ENCODE results near the gene TPO.
"Not testable (repeated sequence)": the region's sequence is repeated elsewhere in the genome, so short reads cannot be mapped to it uniquely, and the experiment has no call there.

Gene TPO

DNA sequence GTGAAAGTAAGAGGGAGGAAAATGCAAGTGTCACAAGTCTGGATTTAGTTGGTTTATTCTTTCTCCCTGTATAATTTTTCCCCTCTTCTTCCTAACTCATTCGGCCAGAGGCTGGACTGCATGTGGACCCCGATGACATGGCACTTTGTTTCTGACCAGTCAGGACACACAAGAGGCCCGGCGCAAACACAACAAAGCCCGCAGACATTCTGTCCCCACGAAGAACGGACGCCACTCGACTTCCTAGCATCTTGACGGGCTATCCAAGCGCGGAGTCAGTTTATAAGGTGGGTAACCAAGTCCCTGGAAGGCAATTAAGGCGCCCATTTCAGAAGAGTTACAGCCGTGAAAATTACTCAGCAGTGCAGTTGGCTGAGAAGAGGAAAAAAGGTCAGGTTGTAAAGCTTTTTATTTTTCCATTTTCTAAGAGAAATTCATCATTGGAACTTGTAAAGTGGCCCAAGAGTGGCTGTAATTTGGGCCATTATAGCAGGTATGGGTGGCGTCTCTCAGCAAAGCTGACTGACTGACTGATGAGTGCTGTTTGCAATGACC, at the start of gene TPO:
TSS of gene TPO (plus strand) at position 308 of the 555 bp plus-strand sequence. CDS start 946 bp downstream, outside the sequence.
- no peaks in the 10 kb centered on the region for H3K27me3 Mint-ChIP-seq
- no peak for ATAC-seq

DNA sequence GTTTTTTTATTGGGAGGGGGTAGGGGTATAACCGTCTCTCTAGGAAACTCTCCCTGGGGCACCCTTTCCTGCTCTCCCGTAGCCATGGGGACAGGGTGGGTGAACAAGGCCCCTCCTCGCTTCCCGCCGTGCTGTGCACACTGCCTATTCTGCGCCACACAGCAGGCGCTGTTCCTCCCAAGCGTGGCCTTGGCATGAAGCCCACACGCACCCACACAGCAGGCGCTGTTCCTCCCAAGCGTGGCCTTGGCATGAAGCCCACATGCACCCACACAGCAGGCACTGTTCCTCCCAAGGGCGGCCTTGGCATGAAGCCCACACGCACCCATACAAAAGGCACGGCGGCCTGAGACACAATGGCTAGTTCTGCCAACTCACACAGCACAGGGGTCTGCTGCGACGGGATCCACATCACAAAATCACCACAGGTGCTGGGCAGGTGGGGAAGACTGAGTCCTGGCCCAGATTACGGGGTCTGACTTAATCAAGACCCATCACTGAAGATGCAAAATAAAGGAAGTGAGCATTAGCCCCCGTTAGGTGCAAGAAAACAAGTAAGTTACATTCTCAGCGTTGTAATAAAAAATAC, 46.6 kb upstream of the TPO start:
- H3K27me3 Mint-ChIP-seq, result peaks cover 15% of the 10 kb centered on the region
- no peaks in the 10 kb centered on the region for H3K9me3 Mint-ChIP-seq
- no peaks in the 10 kb centered on the region for H3K4me1 Mint-ChIP-seq
- ATAC-seq, result peak; percentile 43
- no peak overlapping the region for H3K4me3 Mint-ChIP-seq
- no peaks in the 10 kb centered on the region for H3K36me3 Mint-ChIP-seq
- no peak overlapping the region for H3K27ac Mint-ChIP-seq

More for the DNA sequence above, at the start of gene TPO:
- H3K4me3 Mint-ChIP-seq, result no peak within 1 kb of the TSS
- H3K4me1 Mint-ChIP-seq, result no peaks in the 10 kb centered on the region
- no peaks in the 10 kb centered on the region for H3K36me3 Mint-ChIP-seq
- no peaks in the 10 kb centered on the region for H3K9me3 Mint-ChIP-seq
- no peak within 1 kb of the TSS for H3K27ac Mint-ChIP-seq

DNA sequence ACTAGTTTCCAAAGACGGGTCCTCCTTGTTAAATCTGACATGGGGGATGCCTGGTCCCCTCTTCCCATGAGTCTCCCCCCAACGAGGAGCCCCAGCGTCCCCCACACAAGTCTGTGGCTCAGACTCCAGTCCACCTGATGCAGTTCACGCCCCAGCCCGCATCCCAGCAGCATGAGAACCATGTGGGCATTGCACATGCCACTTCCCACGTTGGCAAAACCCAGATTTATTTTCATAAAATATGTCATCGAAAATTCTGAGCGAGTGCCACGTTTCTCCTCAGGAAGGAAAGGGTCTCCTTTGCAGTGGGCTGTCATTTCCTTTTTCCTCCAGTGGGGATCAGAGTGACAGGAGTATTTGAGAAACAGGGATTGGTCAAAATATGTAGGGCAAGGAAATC, 45.7 kb upstream of the TPO start:
- no peaks in the 10 kb centered on the region for H3K9me3 Mint-ChIP-seq
- no peak overlapping the region for H3K27ac Mint-ChIP-seq
- no peak for ATAC-seq
- H3K27me3 Mint-ChIP-seq, result peaks cover 15% of the 10 kb centered on the region
- no peak overlapping the region for H3K4me3 Mint-ChIP-seq
- no peaks in the 10 kb centered on the region for H3K36me3 Mint-ChIP-seq
- no peaks in the 10 kb centered on the region for H3K4me1 Mint-ChIP-seq

DNA sequence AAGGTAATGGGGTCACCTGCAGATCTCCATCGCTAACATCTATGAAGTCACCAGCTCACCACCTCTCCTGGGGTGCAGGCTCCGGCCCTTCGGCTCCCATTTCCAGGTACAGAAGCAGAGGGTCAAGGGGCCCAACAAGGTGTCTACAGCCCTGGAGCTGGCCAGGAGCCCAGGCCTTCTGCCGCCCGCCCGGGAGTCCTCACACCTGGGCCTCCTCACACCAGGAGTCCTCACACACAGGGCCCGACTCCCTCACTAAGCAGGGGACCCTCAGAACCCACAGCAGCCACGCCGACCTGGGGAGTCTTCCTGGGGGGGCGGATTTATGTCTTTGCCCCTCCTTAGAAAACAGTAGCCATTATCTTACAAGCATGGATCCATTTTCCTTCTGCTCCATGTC, 43.4 kb upstream of the TPO start:
- peaks cover 15% of the 10 kb centered on the region for H3K27me3 Mint-ChIP-seq
- ATAC-seq, result no peak
- no peak overlapping the region for H3K27ac Mint-ChIP-seq
- H3K36me3 Mint-ChIP-seq, result no peaks in the 10 kb centered on the region
- H3K4me1 Mint-ChIP-seq, result no peaks in the 10 kb centered on the region
- no peak overlapping the region for H3K4me3 Mint-ChIP-seq
- no peaks in the 10 kb centered on the region for H3K9me3 Mint-ChIP-seq

DNA sequence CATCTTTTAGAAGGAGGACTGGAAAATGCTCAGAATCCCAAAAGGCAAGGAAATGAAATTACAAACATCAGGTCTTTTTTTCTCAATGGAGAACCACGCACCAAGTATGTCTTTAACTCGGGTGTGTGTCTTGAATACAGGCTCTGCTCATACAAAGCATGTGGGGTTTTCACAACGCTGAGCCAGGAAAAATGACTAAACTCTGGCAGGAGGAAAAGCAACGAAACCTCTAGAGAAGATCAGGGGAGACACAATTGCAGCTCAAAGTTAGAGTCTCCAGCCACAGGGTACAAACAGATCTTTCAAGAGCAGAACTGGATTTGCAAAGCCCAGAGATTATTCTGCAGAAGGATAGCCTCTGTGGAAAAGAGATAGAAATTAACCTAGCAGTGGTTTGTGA, 42.8 kb upstream of the TPO start:
- H3K27ac Mint-ChIP-seq, result no peak overlapping the region
- H3K36me3 Mint-ChIP-seq, result no peaks in the 10 kb centered on the region
- H3K4me3 Mint-ChIP-seq, result no peak overlapping the region
- H3K27me3 Mint-ChIP-seq, result peaks cover 12% of the 10 kb centered on the region
- H3K9me3 Mint-ChIP-seq, result no peaks in the 10 kb centered on the region
- no peak for ATAC-seq
- no peaks in the 10 kb centered on the region for H3K4me1 Mint-ChIP-seq

DNA sequence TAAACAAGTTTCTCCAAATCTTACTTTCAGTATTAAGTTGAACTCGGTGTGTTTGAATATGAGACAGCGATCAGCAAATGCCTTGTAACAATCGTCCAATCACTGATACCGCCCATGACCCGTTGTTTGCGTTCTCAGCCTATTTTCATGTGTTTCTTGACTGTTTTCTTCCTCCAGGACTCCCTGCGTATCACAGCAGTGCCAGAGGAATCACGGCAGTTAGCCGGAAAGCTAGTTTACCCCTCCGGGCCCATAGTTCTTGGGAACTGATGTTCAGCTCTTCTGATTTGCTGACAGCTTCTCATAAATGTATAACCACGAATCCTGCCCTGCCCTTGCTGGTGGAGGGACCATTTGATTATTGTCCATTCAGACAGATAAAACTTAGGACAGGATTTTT, 42.2 kb upstream of the TPO start:
- Mint-ChIP-seq H3K9me3 (no peaks in the 10 kb centered on the region), H3K4me3 (no peak overlapping the region), H3K36me3 (no peaks in the 10 kb centered on the region), H3K27ac (no peak overlapping the region), H3K27me3 (peaks cover 7% of the 10 kb centered on the region), H3K4me1 (no peaks in the 10 kb centered on the region)
- ATAC-seq, result no peak

DNA sequence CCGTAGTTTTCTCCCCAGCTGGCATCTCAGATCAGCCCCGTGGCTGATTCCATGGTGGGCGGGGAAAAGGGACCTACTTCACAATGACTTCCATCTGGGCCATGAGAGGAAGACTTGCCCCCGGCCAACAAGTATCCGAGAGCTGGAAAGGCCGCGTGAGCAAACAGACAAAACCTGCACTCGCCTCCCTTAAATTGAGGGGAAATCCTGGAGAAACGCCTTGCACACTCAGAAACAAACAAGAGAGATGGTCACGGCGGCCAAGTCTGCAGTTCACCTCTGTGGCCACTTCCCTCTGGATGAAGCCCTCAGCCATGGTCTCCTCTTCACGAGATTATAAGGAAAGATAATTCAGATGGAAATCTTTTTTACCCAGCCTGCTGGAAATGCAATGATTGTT, 39.4 kb upstream of the TPO start:
- H3K27ac Mint-ChIP-seq, result no peak overlapping the region
- H3K36me3 Mint-ChIP-seq, result no peaks in the 10 kb centered on the region
- no peak overlapping the region for H3K4me3 Mint-ChIP-seq
- peaks cover 7% of the 10 kb centered on the region for H3K27me3 Mint-ChIP-seq
- no peaks in the 10 kb centered on the region for H3K9me3 Mint-ChIP-seq
- ATAC-seq, result no peak
- H3K4me1 Mint-ChIP-seq, result no peaks in the 10 kb centered on the region

DNA sequence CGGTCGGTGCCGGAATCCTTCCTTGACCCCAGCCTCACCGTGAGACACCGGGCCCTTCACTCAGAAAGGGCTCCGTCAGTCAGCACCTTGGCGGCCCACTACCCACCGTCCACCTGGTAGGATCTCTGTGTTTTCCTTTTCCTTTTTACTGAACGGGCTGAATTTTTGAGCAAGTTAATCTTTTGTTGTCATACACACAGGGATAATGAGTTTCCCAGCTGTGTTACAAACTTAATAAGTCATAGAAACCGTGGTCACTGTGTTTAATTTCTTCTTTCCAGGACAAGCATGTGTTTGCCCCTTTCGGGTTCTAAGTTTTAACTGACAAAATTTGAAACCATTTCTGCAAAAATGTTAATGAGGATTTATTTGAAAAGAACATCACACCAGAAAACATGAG, 39.0 kb upstream of the TPO start:
- Mint-ChIP-seq H3K4me1 (no peaks in the 10 kb centered on the region), H3K9me3 (no peaks in the 10 kb centered on the region), H3K4me3 (no peak overlapping the region), H3K27ac (no peak overlapping the region), H3K27me3 (peaks cover 7% of the 10 kb centered on the region), H3K36me3 (no peaks in the 10 kb centered on the region)
- ATAC-seq, result no peak

DNA sequence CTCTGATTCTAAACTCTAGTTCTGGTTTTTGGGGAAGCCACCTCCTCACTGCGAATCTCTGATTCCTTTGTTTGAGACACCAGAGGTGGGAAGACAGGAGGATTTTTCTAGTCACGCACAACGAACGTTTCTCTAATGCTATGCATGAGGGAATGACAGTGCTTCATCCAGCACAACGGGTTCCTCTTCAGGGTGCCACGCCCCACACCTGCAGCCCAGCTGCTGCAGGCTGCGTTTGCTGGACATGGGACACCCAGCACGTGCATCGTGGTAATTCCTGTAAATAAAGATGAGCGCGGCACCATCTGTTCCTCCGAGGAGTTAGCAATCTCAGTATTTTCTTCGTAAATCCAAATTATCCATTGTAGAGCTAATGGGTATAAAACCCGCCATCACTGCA, 37.5 kb upstream of the TPO start:
- H3K4me1 Mint-ChIP-seq, result no peaks in the 10 kb centered on the region
- no peak overlapping the region for H3K4me3 Mint-ChIP-seq
- no peaks in the 10 kb centered on the region for H3K9me3 Mint-ChIP-seq
- no peaks in the 10 kb centered on the region for H3K36me3 Mint-ChIP-seq
- no peak for ATAC-seq
- no peak overlapping the region for H3K27ac Mint-ChIP-seq
- H3K27me3 Mint-ChIP-seq, result no peaks in the 10 kb centered on the region

DNA sequence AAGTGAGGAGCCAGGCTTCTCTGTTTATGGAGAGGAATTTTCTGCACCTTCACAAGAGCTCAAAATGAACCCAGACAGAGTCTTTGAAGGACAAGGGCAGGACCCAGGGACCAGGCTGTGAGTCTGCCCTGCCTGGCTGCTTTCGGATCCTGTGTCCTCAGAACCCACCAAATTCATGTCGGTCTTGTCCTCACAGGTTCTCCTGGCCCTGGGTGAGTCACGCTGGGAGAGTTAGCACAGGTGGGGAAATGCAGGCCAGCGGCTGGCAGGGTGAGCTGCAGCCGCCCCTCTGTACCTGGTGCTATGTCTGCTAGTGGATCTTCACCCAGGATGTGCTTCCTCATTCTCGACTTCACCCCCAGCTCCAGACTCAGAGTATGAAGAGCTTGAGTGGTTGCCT, 35.8 kb upstream of the TPO start:
- ATAC-seq, result no peak
- Mint-ChIP-seq H3K27me3 (no peaks in the 10 kb centered on the region), H3K4me1 (no peaks in the 10 kb centered on the region), H3K36me3 (no peaks in the 10 kb centered on the region), H3K27ac (no peak overlapping the region), H3K4me3 (no peak overlapping the region), H3K9me3 (no peaks in the 10 kb centered on the region)

DNA sequence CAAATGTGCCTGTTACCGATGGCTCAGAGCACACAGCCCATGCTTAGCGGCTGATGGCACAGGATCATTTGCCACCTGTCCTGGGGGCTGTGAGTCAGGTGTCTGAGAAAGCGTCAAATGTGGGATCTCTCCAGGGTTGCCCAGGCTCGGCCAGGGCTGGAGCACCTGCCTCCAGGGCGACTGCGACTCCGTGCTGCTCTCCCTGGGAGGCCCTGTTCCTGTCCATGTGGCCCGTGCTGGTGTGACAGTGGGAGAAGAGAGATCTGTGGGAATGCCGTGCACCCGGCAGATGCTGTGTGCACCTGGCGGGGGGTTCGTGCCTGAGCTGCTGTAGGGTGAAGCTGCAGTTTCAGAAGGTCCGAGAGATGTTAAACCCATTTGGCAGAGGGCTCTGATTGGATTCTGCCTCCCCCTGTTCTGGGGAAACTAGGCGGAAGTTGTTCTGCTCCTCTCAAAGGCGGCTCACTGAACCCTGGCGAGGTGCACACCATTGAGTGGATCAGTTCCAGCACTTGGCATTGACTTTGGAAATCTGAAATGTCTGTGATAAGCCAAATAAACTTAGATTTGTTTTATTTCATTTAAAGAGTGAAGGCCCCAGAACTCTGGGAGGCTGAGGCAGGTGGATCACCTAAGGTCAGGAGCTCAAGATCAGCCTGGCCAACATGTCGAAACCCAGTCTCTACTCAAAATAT, 34.7 kb upstream of the TPO start:
- Mint-ChIP-seq H3K27me3 (no peaks in the 10 kb centered on the region), H3K9me3 (no peaks in the 10 kb centered on the region), H3K36me3 (no peaks in the 10 kb centered on the region), H3K27ac (no peak overlapping the region), H3K4me3 (no peak overlapping the region), H3K4me1 (no peaks in the 10 kb centered on the region)
- no peak for ATAC-seq

DNA sequence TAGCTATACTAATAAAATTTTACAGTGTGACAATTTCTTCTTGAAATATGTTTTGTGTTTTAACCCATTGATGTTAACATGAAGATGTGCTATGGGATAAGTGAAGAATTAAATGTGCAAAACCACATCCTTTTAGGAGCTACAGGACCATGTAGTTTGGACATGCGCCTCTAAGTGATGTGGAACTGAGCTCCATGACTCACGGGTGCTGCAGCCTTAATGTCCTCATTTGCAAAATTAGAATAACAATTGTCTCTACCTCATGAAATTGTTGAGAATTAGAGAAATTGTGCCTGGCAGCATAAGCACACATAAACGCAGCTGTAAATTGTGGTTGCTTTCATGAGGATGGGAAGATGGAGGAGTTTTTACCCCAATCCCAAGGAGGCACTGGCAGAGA, 31.6 kb upstream of the TPO start:
- no peak for ATAC-seq
- Mint-ChIP-seq H3K9me3 (no peaks in the 10 kb centered on the region), H3K36me3 (no peaks in the 10 kb centered on the region), H3K27me3 (no peaks in the 10 kb centered on the region), H3K4me1 (no peaks in the 10 kb centered on the region), H3K27ac (no peak overlapping the region), H3K4me3 (no peak overlapping the region)

DNA sequence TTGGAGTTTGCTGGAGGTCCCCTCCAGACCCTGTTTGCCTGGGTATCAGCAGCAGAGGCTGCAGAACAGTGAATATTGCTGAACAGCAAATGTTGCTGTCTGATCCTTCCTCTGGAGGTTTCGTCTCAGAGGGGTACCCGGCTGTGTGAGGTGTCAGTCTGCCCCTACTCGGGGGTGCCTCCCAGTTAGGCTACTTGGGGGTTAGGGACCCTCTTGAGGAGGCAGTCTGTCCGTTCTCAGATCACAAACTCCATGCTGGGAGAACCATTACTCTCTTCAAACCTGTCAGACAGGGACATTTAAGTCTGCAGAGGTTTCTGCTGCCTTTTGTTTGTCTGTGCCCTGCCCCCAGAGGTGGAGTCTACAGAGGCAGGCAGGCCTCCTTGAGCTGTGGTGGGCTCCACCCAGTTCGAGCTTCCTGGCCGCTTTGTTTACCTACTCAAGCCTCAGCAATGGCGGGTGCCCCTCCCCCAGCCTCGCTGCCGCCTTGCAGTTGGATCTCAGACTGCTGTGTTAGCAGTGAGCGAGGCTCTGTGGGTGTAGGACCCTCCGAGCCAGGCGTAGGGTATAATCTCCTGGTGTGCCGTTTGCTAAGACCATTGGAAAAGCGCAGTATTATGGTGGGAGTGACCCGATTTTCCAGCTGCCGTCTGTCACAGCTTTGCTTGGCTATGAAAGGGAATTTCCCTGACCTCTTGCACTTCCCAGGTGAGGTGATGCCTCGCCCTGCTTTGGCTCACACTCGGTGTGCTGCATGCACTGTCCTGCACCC, 25.1 kb upstream of the TPO start:
- H3K27ac Mint-ChIP-seq, H3K4me1 Mint-ChIP-seq, ATAC-seq, H3K36me3 Mint-ChIP-seq, H3K4me3 Mint-ChIP-seq, H3K9me3 Mint-ChIP-seq: not testable (repeated sequence)
- peaks cover 12% of the 10 kb centered on the region for H3K27me3 Mint-ChIP-seq

DNA sequence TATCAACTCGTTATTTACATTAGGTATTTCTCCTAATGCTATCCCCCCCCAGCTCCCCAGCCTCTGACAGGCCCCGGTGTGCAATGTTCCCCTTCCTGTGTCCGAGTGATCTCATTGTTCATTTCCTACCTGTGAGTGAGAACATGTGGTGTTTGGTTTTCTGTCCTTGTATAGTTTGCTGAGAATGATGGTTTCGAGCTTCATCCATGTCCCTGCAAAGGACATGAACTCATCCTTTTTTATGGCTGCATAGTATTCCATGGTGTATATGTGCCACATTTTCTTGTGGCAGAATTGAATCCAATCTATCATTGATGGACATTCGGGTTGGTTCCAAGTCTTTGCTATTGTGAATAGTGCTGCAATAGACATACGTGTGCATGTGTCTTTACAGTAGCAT, 23.1 kb upstream of the TPO start:
- not testable (repeated sequence) for H3K9me3 Mint-ChIP-seq, ATAC-seq, H3K4me3 Mint-ChIP-seq, H3K36me3 Mint-ChIP-seq, H3K4me1 Mint-ChIP-seq, H3K27ac Mint-ChIP-seq
- H3K27me3 Mint-ChIP-seq, result peaks cover 16% of the 10 kb centered on the region

DNA sequence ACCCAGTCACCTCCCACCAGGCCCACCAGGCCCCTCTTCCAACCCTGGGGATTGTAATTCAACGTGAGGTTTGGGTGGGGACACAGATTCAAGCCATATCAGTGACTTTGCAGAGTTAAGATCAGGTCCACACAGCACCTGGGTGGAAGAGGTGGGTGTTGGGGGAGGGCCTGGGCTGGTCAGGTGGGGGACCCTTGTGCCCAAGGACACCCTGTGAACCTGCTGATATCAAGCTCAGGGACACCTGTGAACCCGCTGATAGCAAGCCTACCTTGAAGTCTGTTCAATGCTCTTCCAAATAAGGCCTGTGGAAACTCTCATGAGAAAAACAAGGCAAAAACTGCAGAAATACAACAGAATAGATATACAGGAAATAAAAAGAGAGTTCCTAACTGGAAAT, 19.9 kb upstream of the TPO start:
- Mint-ChIP-seq H3K36me3 (no peaks in the 10 kb centered on the region), H3K27me3 (peaks cover 16% of the 10 kb centered on the region), H3K9me3 (peaks cover 9% of the 10 kb centered on the region), H3K4me1 (no peaks in the 10 kb centered on the region), H3K4me3 (no peak overlapping the region), H3K27ac (no peak overlapping the region)
- no peak for ATAC-seq
